GM04503 (cell line): ENCODE results near the gene SOX12.
"Not testable (repeated sequence)": the region's sequence is repeated elsewhere in the genome, so short reads cannot be mapped to it uniquely, and the experiment has no call there.

ENCODE experiments used
- DNase-seq: peaks from one replicate; pipeline ENCODE4 v3.0.0-alpha.2; 2012; ENCODE audit warnings: low read depth

The SOX12 gene

DNA sequence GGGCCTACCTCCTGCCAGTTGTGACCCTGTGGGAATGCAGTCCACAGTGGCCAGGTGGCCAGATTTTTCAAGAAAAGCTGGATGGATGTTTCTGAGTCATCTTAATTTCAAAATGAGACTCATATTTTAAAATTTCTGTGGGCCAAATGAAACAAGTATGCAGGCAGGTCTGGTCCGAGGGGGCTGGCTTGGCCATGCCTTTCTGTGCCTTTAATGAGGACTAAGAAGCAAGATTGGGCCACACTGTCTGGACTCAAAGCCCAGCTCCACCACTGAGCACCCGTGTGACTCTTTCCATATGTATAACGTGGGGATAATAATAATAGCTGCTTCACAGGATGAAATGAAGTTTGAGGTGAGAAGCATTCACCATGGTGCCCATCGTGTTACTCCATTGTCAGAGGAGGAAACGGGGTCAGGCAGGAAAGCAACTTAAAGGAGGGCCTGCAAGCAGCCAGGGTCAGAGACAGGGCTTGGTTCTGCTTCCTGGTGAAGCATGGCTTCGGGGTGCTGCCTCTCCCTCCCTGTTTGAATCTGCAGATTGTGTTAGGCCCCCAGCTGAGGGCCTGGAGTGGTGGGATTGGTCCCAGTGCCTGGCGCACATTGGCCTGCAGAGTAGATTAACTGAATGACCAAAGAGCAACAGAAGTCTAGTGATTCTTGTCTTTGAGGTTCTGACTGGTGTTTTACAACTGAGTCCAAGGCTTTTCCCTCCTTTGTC, 3.8 kb downstream of the SOX12 start:
- DNase-seq: no peak

DNA sequence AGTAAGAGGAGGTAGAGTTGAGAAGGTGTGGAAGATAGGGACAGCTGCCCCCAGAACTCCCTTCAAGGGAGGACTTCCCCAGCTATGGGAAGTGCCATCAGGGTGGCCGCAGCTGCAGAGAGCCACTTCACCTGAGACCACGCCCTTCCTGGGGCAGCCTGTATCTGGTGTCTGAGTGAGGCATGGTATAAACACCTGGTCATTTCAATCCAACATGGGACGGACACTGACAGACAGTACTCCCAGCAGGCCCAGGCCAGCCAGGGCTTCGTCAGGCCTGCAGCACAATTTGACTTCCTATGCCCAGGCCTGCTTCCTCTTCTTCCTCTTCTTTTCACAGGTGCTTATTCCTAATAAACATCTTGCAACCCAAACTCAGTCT, 4.5 kb downstream of the SOX12 start:
- DNase-seq: no peak

DNA sequence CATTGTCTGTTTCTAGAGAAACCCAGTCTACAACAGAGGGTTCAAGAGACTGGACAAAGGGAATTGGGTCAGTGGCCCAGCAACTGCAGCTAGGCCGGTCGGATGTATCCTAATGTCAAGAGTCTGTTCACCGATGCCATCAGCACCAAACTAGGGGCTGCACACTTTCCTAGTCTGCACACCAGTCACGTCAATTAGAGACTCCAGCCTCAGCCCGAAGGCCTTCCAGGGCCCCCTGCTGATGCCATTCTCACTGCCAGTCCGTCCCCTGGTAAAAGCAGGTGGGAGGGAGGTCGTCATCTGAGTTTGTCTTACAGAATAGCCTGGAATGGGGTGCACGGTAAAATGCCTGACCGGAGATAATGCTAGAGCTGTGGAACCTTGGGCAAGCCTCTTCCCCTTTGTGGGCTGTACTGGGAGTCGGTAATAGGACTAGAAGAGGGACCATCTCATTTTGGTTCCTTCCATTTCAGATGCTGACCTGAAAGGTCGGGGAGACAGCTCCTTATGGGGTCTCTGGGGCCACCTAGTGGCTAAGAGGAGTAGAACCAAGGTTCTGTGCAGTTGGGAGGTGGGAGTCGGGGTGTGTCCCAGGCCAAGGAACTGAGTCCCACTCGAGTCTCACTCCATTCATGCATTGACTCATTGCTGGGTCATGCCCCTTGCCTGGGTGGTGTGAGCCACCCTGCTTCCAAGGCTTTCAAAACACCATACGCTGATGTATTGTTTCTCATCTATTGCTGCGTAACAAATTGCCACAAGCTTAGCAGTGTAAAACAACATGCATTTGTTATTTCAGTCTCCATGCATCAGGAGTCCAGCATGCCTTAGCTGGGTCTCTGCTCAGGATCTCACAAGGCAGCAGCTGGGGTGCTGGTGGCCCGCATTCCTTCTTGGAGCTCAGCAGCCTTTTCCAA, 5.1 kb downstream of the SOX12 start:
- DNase-seq: no peak

DNA sequence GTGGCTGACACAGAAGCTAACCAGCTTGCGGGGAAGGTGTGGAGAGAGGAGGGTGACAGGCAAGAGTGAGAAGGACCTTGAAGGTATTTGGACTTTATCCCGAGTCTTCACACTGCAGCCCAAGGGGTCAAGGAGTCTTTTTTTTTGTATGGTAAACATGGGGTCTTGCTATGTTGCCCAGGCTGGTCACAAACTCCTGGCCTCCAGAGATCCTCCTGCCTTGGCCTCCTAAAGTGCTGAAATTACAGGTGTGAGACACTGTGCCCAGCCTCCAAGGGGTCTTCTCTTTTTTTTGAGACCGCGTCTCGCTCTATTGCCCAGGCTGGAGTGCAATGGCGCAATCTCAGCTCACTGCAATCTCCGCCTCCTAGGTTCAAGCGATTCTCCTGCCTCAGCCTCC, 9.2 kb downstream of the SOX12 start:
- no peak for DNase-seq

DNA sequence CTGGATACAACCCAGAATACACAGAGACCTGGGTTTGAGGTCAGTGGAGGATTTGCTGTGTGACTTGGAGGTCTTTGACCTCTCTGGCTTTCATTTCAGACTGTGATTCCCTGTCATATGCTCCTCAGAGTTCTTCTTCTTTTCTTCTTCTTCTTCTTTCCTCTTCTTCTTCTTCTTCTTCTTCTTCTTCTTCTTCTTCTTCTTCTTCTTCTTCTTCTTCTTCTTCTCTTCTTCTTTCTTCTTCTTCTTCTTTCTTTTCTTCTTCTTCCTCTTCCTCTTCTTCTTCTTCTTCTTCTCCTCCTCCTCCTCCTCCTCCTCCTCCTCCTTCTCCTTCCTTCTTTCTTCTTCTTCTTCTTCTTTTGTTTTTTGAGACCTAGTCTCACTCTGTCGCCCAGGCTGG, 10.7 kb downstream of the SOX12 start:
- not testable (repeated sequence) for DNase-seq

DNA sequence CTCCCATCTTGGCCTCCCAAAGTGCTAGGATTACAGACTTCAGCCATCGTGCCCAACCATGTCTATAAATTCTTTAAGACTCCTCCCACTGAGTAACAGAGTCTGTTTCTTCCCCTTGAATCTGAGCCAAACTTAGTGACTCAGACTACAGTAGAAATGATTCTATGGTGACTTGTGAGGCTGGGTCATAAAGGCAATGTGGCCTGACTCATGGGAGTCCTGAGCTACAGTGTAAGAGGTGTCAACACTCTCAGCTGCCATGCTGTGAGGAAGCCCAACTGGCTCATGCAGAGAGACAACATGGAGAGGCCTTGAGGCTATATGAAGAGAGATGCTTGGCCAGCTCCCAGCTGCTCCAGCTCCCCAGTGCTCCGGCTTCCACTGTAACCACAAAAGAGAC, 16.3 kb downstream of the SOX12 start:
- no peak for DNase-seq

DNA sequence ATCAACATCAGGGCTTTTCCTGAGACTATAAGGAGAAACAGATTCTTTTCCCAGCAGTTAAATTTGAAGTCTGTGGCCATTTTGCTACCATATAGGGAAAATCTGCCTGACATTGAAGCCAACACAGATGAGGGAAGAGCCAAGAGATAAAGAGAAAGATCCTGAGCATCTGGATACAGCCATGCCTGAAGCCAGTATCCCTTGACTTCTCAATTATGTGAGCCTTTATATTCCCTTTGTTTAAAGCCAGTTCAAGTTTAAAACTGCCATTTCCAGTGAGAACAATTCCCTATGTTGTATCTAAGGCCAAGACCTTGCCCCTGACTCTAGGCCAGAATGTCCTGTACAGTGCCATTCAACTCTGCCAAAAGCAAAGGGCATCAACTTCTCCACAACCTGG, 17.8 kb downstream of the SOX12 start:
- DNase-seq: no peak

DNA sequence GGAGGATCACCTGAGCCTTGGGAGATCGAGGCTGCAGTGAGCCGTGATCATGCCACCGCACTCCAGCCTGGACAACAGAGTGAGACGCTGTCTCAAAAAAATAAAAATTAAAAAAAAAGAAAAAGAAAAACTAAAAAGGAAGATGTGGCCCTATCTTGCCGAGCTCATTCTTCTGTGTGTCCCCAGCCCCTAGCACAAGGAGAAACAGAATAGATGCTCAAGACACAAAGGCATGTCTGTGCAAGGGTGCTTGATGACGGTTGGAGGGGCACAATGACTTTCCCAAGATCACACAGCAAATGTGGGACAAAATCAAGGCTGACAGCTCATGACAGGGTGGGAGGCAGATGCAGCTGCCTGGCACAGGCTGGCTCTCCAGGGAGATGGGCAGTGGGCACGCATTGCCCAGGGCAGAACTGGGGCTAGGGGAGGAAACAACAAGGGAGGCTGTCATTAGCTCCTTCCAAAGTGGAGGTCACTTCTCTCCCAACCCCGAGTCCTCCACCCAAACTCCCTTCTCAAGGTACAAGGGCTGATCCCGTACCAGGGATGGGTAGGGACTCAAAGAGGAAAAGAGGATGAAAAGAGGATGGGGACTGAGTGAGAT, 20.8 kb downstream of the SOX12 start:
- no peak for DNase-seq

DNA sequence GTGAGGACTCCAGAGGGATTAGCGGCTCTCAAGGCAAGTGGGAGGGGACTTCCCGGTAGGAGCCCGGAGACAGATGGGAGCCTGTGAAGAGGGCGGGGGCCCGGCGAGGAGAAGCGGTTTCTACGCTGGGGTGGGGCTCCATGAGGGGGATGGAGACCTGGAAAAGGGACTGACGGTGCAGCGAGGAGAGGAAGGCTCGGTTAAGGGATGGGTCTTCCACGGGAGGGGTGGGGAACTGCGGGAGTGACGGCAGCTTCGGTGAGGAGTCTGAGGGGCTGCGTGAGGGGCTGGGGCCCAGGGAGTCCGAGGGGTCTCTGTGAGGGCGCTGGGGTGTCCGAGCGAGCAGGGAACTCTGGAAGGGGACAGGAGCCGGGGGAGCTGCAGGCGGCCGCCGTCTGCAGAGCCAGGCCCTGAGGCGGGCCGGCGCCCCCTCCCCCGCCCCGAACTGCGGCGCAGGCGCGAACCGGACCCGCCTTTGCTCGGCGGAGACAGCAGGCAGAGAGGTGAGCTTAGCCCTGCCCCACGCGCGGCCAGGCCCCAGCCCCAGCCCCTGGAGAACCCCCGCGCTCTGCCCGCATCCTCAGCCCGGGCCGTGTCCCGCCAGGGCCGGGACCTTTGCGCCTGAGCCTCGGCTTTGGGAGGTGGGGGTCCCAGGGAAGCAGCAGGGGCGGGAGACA, 21.4 kb downstream of the SOX12 start, which contains the start of gene NRSN2:
NRSN2 (plus strand) TSS at position 472 of the 677 bp plus-strand sequence. CDS start 2,533 bp downstream, outside the sequence.
- no peak for DNase-seq

DNA sequence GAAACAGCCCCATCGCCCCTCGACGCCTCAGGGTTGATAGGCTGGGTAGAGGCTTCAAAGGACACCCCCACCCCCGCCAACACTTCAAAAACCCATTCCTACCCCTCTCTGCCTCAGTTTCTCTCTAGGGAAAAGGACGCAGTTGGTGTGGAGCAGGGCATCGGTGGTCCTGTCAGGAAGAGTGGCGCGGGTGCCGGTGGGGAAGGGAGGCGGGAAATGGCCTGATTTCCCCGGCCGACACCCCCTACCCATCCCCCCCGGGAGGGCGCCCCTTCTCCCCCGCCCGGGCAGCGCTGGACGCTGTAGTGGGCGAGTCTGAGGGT, 21.9 kb downstream of the SOX12 start:
- no peak for DNase-seq

DNA sequence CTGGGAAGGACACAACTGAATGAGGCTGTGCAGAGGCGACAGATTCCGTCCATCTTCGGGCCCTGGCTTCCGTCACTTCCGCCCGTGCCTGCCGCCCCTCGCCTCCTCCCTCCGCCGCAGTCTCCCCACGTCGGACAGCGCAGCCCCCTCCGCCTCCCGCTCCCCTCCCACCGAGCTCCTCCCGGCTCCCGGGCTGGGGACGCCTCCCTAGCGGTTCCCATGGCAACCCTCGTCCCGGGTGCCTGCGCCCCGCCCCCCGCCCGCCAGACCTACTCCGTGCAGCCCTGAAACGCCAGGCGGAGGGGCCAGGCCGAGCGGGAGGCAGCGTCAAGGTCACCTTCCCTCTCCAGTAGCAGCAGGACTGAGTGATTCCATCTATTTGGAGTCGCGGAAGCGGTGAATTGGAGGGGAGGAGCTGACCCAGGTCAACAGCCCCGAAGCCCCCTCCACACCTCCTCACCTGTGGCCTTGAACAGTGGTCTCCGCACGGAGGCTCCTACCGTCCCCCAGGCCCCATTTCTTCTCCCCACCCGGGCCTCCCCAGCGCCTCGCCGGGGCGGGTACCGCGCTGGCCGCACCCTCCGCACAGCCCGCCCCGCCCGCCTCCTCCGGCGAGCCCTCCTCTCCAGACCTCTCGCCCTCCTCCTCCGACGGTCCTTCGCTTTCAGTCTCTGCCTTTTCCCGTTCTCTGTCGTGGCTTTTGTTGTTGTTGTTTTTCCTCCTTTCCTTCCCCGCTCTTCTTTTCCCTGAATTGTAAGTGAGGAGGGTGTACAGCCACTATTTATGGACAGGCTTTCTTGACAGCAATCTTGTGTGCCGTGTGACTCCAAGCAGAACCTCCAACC, 22.5 kb downstream of the SOX12 start:
- DNase-seq: peak; percentile 51

DNA sequence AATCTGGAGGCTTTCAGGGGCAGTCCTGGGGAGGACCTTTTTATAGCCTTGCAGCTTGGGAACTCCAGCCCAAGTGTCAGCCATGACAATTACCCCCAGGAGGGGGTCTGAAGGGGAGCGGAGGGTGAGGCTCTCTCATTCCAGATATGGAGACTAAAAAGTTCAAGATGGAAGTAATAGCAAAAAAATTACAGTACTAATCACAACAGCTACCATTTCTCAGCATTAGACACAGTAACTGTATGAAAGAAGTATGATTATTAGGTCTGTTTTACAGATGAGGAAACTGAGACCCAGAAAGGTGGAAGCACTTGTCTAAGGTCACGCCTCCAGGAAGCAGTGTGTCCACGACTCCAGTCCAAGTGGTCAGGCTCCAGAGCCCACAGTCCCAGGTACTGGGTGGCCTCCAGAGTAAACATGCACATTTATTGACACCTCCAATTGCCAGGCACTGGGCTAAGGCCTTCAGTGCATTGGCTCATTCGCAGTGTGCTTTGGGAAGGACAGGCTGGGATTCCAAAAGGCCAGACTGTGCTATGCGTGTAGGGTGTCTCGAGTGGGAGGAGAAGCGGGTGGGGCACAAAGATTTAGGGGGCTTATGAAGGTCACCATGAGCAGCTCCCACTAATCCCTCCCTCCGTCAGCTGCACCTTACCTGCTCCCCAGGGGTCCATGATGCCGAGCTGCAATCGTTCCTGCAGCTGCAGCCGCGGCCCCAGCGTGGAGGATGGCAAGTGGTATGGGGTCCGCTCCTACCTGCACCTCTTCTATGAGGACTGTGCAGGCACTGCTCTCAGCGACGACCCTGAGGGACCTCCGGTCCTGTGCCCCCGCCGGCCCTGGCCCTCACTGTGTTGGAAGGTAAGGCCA, 23.9 kb downstream of the SOX12 start:
- DNase-seq: no peak

DNA sequence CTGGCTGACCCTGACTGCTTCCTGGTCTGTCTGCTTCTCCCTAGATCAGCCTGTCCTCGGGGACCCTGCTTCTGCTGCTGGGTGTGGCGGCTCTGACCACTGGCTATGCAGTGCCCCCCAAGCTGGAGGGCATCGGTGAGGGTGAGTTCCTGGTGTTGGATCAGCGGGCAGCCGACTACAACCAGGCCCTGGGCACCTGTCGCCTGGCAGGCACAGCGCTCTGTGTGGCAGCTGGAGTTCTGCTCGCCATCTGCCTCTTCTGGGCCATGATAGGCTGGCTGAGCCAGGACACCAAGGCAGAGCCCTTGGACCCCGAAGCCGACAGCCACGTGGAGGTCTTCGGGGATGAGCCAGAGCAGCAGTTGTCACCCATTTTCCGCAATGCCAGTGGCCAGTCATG, 27.8 kb downstream of the SOX12 start:
- no peak for DNase-seq

DNA sequence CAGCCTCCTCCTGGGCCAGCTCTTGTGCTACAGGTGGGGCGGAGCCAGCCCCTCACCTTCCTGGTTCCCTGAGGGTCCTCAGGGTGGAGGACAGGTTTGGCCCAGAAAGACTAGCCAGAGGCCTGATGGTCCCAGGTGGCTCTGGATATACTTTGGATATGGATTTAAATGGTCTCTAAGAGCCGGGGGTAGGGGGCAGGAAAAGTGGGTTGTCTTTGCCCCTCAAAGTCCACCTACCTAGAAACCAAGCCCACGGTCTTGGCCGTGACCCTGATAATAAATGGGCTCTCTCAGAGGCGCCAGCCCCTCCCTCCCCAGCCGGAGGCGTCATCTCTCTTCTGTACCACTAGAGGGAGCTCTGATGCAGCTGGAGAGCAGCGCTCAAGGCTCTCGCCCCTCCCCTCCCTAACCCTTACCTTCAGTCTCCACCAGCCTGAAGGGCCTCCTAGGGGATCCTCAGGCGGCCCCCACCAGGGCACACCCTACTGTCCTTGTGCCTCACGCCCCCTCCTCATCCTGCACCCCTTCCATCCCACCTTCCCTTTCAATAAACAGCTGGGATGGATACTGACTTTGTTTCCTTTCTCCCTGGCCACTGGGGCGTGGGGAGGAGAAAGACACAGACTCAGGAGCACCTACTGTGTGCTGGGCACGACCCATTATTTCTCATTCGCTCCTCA, 29.1 kb downstream of the SOX12 start:
- no peak for DNase-seq

DNA sequence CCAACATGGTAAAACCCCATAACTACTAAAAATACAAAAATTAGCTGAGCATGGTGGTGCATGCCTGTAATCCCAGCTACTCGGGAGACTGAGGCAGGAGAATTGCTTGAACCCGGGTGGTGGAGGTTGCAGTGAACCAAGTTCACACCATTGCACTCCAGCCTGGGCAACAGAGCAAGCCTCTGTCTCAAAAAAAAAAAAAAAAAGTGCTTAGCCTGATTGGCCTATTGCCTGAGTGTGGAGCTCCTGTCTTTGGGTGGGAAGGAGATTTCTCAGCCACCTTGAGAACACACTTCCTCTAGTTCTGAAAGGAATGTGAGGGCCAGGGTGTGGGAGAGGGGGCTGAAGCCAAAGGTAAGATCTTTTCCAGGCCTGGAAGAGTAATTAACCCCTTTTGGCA, 30.8 kb downstream of the SOX12 start:
- not testable (repeated sequence) for DNase-seq

DNA sequence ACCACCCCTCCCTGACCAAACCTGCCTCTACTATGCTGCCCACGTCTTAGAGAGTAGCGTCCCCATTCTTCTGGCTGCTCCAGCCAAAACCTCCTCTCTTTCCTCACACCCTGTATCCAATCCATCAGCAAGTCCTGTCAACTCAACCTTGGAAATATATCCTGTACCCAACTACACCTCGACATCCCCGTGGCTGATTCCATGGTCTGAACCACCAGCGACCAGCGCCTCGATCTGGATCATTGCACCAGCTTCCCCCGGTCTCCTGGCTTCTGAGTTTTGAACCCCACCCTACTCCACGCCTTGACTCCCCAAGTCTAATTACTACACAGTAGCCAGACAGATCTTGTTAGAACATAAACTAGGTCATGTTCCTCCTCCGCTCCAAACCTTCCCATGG, 31.4 kb downstream of the SOX12 start:
- DNase-seq: no peak

DNA sequence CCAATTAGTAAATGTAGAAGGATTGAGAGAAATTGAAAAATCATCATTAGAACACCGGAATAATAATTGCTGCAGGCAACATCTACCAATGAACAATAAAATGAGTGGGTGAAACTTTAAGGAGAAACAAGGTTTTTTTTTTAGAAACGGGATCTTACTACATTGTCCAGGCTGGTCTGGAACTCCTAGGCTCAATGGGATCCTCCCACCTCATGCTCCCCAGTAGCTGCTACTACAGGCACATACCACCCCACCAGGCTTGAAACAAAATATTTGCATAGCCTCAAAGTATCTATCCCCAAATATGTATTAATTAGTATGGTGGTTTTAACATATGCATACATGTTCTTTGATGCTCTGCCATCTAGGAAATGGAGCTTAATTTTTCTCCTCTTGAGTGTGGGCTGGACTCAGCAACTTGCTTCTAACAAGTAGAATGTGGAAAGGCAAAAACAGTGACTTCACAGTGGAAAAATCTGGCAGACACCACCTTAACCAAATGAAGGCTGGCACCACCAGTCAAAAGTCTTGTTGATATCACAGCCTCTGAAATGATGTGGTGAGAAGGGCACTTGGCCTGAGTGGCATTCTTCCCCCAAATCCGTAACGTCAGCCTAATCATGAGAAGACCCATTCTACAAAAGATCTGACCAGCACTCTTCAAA, 33.7 kb downstream of the SOX12 start:
- DNase-seq: no peak

DNA sequence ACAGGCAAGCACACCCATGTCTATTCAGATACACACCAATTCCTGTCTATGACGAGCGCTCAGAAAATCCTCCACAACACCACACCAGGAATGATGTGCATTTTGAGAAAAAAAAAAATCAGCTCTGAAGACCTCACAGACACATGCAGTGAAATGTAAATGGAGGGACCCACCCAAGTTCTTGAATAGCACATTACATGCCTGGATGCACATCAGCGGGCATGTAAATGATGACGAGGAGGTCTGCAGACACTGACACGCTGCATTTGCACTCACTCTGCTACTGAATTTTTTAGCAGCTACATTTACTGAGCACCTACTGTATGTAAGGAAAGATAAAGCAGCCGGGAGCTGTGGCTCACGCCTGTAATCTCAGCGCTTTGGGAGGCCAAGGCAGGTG, 36.2 kb downstream of the SOX12 start:
- DNase-seq: no peak
